BLaER1 (cell line): ENCODE results near the gene AMOTL2.

Experiments used
- H3K27ac ChIP-seq: shearing (Covaris generic); formaldehyde crosslinking; 2 replicates; pipeline ENCODE4 v1.8.1; 2022
- H3K27me3 ChIP-seq: shearing (Covaris generic); formaldehyde crosslinking; 2 replicates; pipeline ENCODE4 v1.8.1; 2022
- H3K36me3 ChIP-seq: shearing (Covaris generic); formaldehyde crosslinking; 2 replicates; pipeline ENCODE4 v1.8.1; 2022
- H3K4me1 ChIP-seq: shearing (Covaris generic); formaldehyde crosslinking; 2 replicates; pipeline ENCODE4 v1.8.1; 2022
- H3K4me2 ChIP-seq: shearing (Covaris generic); formaldehyde crosslinking; 2 replicates; pipeline ENCODE4 v1.8.1; 2022
- H3K4me3 ChIP-seq: shearing (Covaris generic); formaldehyde crosslinking; 2 replicates; pipeline ENCODE4 v1.8.1; 2022
- H3K9ac ChIP-seq: shearing (Covaris generic); formaldehyde crosslinking; 2 replicates; pipeline ENCODE4 v1.8.1; 2022
- H3K9me3 ChIP-seq: shearing (Covaris generic); formaldehyde crosslinking; 2 replicates; pipeline ENCODE4 v1.8.1; 2022
- H4K20me1 ChIP-seq: shearing (Covaris generic); formaldehyde crosslinking; 2 replicates; pipeline ENCODE4 v1.8.1; 2022
- Cebpa-rat ChIP-seq: shearing (Covaris generic); IDR thresholded peaks from 2 replicates; pipeline ENCODE4 v1.8.1; 2022

The AMOTL2 gene

DNA sequence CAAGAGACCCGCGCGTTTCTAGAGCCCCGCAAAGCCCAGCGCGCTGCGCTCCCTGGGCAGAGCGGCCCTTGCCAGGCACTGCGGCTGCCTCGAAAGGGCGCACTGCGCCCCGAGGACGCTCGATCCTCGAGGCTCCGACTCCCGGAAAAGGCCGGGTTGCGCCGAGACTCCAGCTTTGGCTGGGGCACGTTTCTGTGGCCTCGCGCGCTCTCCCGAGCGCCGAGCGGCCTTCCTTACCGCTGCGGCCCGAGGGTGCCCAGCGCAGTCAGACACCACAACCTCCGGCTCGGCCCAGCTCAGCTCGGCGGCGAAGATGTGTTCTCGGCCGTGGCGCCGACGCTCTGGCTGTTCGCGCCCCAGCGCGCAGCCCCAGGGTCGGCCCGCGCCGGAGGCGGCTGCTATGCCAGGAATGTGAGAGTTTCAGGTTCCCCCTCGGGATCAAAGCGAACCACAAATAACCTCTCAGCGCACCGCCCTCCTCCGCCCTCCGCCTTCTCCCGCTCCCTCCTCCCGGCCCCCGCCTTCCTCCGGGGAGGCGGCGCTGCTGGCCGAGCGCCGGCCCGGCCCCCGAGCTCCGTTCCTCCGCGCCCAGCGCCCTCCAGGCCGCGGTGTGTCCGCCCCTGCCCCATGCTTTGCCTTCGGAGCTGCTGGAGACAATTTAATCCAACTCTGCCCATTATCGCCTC, at the start of gene AMOTL2:
Gene AMOTL2, minus strand, starts transcription at position 343 of the 686 bp plus-strand sequence. CDS start 3,014 bp downstream, outside the sequence.
- Histone ChIP-seq H3K4me3 (peak within 1 kb of the TSS; percentile 67), H3K27me3 (peaks cover 32% of the 10 kb centered on the region), H3K4me2 (peak within 1 kb of the TSS; percentile 98), H3K9me3 (no peaks in the 10 kb centered on the region), H4K20me1 (peaks cover 11% of the 10 kb centered on the region; the same call in 1 of the 2 replicates), H3K4me1 (peaks cover 50% of the 10 kb centered on the region), H3K27ac (peak within 1 kb of the TSS; percentile 62; the same call in 1 of the 2 replicates), H3K36me3 (no peaks in the 10 kb centered on the region), H3K9ac (peak within 1 kb of the TSS; percentile 62)
- no peak for TF ChIP-seq Cebpa-rat

GRCh38 chr3:134423153-134423552, 48.9 kb upstream of the AMOTL2 start:
- no peaks in the 10 kb centered on the region for H3K36me3 ChIP-seq
- H3K9ac ChIP-seq, result no peak overlapping the region
- no peak overlapping the region for H3K4me2 ChIP-seq
- H3K4me3 ChIP-seq, result no peak overlapping the region
- no peak for TF ChIP-seq Cebpa-rat
- H4K20me1 ChIP-seq, result no peaks in the 10 kb centered on the region
- peaks cover 16% of the 10 kb centered on the region for H3K4me1 ChIP-seq
- H3K9me3 ChIP-seq, result no peaks in the 10 kb centered on the region
- no peak overlapping the region for H3K27ac ChIP-seq
- H3K27me3 ChIP-seq, result no peaks in the 10 kb centered on the region

GRCh38 chr3:134419960-134420321, 45.7 kb upstream of the AMOTL2 start:
- H4K20me1 ChIP-seq, result no peaks in the 10 kb centered on the region
- no peaks in the 10 kb centered on the region for H3K27me3 ChIP-seq
- no peak overlapping the region for H3K4me3 ChIP-seq
- no peaks in the 10 kb centered on the region for H3K36me3 ChIP-seq
- no peak overlapping the region for H3K4me2 ChIP-seq
- no peak overlapping the region for H3K9ac ChIP-seq
- TF ChIP-seq Cebpa-rat, result no peak
- H3K27ac ChIP-seq, result no peak overlapping the region
- H3K4me1 ChIP-seq, result peaks cover 2% of the 10 kb centered on the region; the same call in 1 of the 2 replicates
- no peaks in the 10 kb centered on the region for H3K9me3 ChIP-seq

GRCh38 chr3:134419214-134419959, 45.1 kb upstream of the AMOTL2 start:
- H4K20me1 ChIP-seq, result no peaks in the 10 kb centered on the region
- H3K9me3 ChIP-seq, result no peaks in the 10 kb centered on the region
- no peaks in the 10 kb centered on the region for H3K4me1 ChIP-seq
- TF ChIP-seq Cebpa-rat, result no peak
- H3K27ac ChIP-seq, result no peak overlapping the region
- H3K4me2 ChIP-seq, result no peak overlapping the region
- H3K9ac ChIP-seq, result no peak overlapping the region
- no peaks in the 10 kb centered on the region for H3K36me3 ChIP-seq
- H3K27me3 ChIP-seq, result no peaks in the 10 kb centered on the region
- no peak overlapping the region for H3K4me3 ChIP-seq

GRCh38 chr3:134409041-134409440, 34.8 kb upstream of the AMOTL2 start:
- no peaks in the 10 kb centered on the region for H3K36me3 ChIP-seq
- H3K27ac ChIP-seq, result no peak overlapping the region
- no peak overlapping the region for H3K4me3 ChIP-seq
- peaks cover 8% of the 10 kb centered on the region; the same call in 1 of the 2 replicates for H3K4me1 ChIP-seq
- no peak overlapping the region for H3K4me2 ChIP-seq
- H3K27me3 ChIP-seq, result peaks cover 33% of the 10 kb centered on the region
- TF ChIP-seq Cebpa-rat, result no peak
- H3K9me3 ChIP-seq, result no peaks in the 10 kb centered on the region
- H3K9ac ChIP-seq, result no peak overlapping the region
- H4K20me1 ChIP-seq, result no peaks in the 10 kb centered on the region

GRCh38 chr3:134407239-134407625, 33.0 kb upstream of the AMOTL2 start:
- Histone ChIP-seq H3K4me3 (no peak overlapping the region), H3K27me3 (peaks cover 33% of the 10 kb centered on the region), H3K4me2 (no peak overlapping the region), H3K9me3 (peaks cover 11% of the 10 kb centered on the region), H3K36me3 (no peaks in the 10 kb centered on the region), H3K27ac (no peak overlapping the region), H3K4me1 (peaks cover 8% of the 10 kb centered on the region; the same call in 1 of the 2 replicates), H4K20me1 (no peaks in the 10 kb centered on the region), H3K9ac (no peak overlapping the region)
- no peak for TF ChIP-seq Cebpa-rat

GRCh38 chr3:134406331-134407238, 32.3 kb upstream of the AMOTL2 start:
- H3K9ac ChIP-seq, result no peak overlapping the region
- H3K4me2 ChIP-seq, result peak overlapping the region; percentile 14
- no peak overlapping the region for H3K27ac ChIP-seq

GRCh38 chr3:134404366-134404885, 30.2 kb upstream of the AMOTL2 start:
- no peak for TF ChIP-seq Cebpa-rat
- peaks cover 33% of the 10 kb centered on the region for H3K27me3 ChIP-seq
- H3K9ac ChIP-seq, result no peak overlapping the region
- H3K36me3 ChIP-seq, result no peaks in the 10 kb centered on the region
- no peaks in the 10 kb centered on the region for H4K20me1 ChIP-seq
- no peak overlapping the region for H3K27ac ChIP-seq
- H3K4me3 ChIP-seq, result no peak overlapping the region
- peaks cover 23% of the 10 kb centered on the region for H3K9me3 ChIP-seq
- peaks cover 8% of the 10 kb centered on the region; the same call in 1 of the 2 replicates for H3K4me1 ChIP-seq
- no peak overlapping the region for H3K4me2 ChIP-seq

More at GRCh38 chr3:134406331-134407238, 32.3 kb upstream of the AMOTL2 start:
- Histone ChIP-seq H4K20me1 (no peaks in the 10 kb centered on the region), H3K4me3 (no peak overlapping the region; the same call in 1 of the 2 replicates), H3K27me3 (peaks cover 33% of the 10 kb centered on the region), H3K4me1 (peaks cover 8% of the 10 kb centered on the region; the same call in 1 of the 2 replicates), H3K9me3 (peaks cover 17% of the 10 kb centered on the region), H3K36me3 (no peaks in the 10 kb centered on the region)
- no peak for TF ChIP-seq Cebpa-rat

DNA sequence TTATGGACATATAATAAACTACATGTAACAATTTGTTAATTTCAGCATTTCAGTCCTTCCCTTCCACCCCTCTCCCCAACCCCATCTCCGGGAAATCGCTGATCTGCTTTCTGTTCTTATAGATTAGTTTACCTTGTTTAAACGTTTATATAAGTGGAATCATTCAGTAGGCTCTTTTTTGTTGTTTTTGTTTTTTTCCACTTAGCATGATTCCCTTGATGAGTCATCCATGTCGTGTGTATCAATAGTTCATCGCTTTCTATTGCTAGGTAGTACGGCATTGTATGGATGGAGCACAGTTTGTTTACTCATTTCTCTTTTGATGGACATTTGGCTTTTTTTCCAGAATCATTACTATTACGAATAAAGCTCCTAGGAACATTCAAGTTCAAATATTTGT, 23.5 kb upstream of the AMOTL2 start:
- TF ChIP-seq Cebpa-rat, result no peak

More for the DNA sequence above, 23.5 kb upstream of the AMOTL2 start:
- H3K36me3 ChIP-seq, result no peaks in the 10 kb centered on the region
- no peaks in the 10 kb centered on the region for H4K20me1 ChIP-seq
- H3K4me1 ChIP-seq, result no peaks in the 10 kb centered on the region
- H3K4me3 ChIP-seq, result no peak overlapping the region
- no peak overlapping the region for H3K9ac ChIP-seq
- H3K27ac ChIP-seq, result no peak overlapping the region
- H3K9me3 ChIP-seq, result peaks cover 17% of the 10 kb centered on the region
- H3K27me3 ChIP-seq, result no peaks in the 10 kb centered on the region
- no peak overlapping the region for H3K4me2 ChIP-seq
